CD4-positive, alpha-beta T cell treated with Interleukin-15 for 4 hours (primary cell): ENCODE data around the gene SLC45A1.

Experiments used
- DNase-seq: peaks from one replicate; pipeline ENCODE4 v3.0.0-alpha.2; 2020; ENCODE audit warnings: low spot score

SLC45A1 gene

GRCh38 chr1:8352886-8353785 lies 35.2 kb downstream of the SLC45A1 start:
- no peak for DNase-seq

- no peak for DNase-seq
These were observed 36.1 kb downstream of the SLC45A1 start for GRCh38 chr1:8354038-8354437.

- DNase-seq: no peak
These were observed 37.7 kb downstream of the SLC45A1 start for GRCh38 chr1:8355439-8356255.

GRCh38 chr1:8356256-8357209 lies 38.6 kb downstream of the SLC45A1 start:
- DNase-seq: no peak

GRCh38 chr1:8357329-8358101 lies 39.6 kb downstream of the SLC45A1 start:
- no peak for DNase-seq

- DNase-seq: no peak
These were observed 40.5 kb downstream of the SLC45A1 start for GRCh38 chr1:8358241-8358896.

GRCh38 chr1:8358897-8359616 lies 41.1 kb downstream of the SLC45A1 start:
- DNase-seq: no peak

GRCh38 chr1:8359617-8360481 lies 41.9 kb downstream of the SLC45A1 start:
- DNase-seq: no peak

GRCh38 chr1:8360493-8361197 lies 42.7 kb downstream of the SLC45A1 start:
- no peak for DNase-seq

GRCh38 chr1:8361198-8361849 lies 43.4 kb downstream of the SLC45A1 start:
- no peak for DNase-seq

GRCh38 chr1:8362701-8363101 lies 44.8 kb downstream of the SLC45A1 start:
- no peak for DNase-seq

GRCh38 chr1:8363186-8363766 lies 45.4 kb downstream of the SLC45A1 start:
- no peak for DNase-seq

- no peak for DNase-seq
These were observed 45.9 kb downstream of the SLC45A1 start for GRCh38 chr1:8363767-8364301.

- DNase-seq: no peak
These were observed 46.9 kb downstream of the SLC45A1 start for GRCh38 chr1:8364528-8365442.

- DNase-seq: no peak
These were observed 47.9 kb downstream of the SLC45A1 start for GRCh38 chr1:8365661-8366362.
